ENCODE results near the gene VAV2.

Gene VAV2

DNA sequence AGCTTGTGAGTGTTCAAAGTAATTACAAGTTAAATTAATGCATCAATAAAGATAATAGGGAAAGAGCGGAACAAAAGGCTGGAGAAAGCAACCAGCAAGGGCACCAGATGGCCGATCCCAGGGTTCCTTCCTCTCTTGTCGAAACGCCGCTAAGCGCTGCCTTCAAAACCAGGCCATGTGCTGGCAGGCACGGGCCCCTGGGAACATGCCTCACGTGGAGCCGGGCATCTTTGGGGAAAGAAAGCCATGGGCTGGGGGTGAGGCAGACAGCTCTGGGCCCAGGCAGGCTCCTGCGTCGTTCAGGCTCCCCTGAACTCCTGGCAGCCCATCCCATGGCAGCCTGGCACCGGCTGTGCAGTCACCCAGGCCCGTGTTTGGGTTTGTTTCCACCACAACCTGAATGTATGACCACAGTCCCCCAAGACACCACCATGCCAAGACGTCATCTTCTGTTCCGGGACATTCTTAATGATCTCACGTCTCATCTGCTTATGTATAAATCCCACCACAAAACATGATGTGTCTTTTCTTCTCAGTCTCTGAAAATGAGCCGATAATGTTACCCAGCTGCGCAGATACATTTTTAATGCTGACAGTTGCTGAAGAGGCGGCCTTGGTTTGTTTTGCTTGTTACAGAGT, 143.5 kb downstream of the VAV2 start:
- DNase-seq, result no peak

DNA sequence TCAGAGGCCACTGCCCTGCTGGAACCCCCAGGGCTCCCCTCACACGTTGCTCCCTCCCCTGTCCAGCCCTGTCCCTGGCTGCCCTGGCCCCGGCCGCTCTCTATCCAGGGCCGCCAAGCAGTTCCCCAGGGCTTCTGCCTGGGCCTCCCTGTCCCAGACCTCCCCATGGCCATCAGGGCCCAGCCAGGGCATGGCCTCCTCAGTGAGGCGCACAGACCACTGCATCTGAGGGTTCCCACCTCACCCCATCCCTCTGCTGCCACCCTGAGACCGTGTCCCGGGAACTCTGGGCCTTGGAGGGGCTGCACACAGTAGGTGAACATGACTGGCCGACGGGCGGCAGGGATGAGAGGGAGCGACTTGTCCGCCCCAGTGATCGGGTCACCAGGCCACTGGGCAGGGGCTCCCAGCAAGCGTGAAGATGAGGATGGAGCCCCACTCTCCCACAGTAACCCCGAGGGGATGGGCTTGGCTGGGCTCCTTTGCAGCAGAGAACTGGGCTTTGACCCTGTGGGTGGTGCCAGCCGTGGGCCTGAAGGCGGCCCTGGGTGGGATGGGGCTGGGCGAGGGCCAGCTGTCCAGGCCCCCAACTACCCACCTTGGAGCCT, 145.5 kb downstream of the VAV2 start:
- DNase-seq, result no peak

DNA sequence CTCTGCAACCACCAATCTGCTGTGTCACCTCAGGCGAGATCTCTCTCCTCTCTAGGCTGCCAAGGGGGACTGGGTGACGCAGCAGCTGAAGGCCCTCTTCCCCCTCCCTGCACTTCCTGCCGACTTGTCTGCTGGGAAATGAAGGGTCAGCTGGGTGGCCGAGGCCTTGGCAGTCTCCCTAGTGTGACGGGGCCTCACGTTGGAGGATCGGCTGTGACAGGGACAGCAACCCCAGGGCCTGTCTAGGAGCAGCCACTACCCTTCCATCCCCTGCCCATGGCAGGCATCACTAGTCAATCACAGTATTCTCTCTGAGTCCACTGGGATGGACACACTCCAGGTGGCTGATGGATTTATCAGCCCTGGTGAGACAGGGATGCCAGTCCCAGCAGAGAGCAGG, 146.7 kb downstream of the VAV2 start:
- no peak for DNase-seq

DNA sequence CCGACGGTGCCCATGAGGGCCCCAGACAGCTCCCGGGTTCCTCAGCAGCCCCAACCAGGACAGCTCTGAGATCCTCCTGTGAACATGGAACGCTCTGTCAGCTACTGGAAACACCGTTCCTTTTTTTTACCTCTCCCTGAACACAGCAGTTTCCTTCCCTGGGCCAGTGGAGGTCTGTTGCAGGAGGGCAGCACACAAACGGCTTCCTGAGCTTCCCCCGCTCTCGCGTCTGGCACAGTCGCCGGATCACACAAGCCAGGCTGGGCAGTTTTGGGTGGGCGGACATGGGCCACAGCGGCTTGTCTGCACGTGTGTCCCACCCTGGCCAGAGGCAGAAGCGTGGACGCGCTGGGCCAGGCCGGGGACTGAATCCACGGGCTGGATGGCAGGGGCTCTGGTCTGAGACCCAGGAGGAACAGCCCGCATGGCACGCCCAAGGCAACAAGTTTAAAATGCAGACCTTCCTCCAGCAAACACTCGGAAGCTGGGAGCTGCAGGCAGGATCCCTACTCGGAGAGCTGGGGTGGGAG, 147.2 kb downstream of the VAV2 start:
- no peak for DNase-seq

DNA sequence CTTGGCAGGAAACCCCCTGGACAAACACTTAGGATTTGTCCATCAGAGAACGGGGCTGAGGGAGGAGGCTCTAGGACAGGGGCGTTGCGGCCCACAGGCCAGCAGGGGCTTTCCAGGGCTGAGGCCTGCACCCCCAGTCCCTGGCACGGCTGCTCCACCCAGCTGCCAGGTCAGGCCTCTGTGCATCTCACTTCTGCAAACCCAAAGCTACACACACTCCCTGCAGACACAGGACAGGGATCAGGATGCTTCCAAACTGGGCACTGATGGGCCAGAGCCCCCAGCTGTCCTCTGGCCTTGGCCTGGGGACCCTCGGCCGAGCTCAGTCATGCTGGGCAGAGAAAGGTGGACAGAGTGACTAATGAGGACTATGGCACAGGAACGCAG, 147.7 kb downstream of the VAV2 start:
- no peak for DNase-seq

- no peak for DNase-seq
Measured at GRCh38 chr9:133843751-133844397, 148.2 kb downstream of the VAV2 start.

DNA sequence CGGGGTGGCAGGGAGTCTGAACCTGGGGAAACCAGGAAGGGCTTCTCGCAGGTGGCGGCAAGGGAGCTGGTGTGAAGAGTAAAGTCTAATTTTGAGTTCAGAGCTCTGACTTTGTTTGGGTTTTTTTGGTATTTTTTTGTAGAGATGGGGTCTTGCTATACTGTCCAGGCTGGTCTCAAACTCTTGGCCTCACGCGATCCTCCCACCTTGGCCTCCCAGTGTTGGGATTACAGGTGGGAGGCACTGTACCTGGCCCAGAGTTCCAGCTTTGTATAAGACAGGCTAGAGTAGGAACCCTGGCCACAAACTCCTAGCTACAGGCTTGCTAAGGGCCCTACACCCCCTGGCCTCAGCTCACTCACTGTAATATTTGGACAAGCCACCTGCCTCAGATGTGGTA, 148.9 kb downstream of the VAV2 start:
- DNase-seq, result no peak

DNA sequence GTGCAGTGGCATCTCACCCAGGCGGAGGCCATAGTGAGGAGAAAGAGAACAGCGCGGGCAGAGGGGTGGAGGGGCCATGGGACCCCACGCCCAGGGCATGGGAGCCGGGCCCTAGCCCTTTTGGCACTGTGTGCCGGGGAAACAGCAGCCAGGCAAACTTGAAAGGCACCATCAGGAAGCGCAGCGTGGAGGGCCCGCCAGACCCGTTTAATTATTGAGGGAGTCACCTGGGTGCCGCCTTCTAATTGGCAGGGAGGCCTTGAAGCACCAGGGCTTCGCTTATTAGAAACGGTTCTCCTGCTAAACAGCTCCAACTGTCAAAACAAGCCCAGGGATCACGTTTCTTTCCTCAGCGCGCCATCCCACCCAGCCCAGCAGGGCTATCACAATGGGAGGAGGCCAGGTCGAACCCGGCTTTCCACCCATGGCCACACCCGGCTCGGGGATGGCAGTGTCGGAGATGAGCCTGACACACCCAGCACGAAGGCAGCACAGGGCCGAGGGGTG, 149.3 kb downstream of the VAV2 start:
- DNase-seq, result no peak

GRCh38 chr9:133842174-133842573, 149.9 kb downstream of the VAV2 start:
- DNase-seq, result no peak

- DNase-seq, result no peak
Measured at GRCh38 chr9:133841167-133841812, 150.8 kb downstream of the VAV2 start.

GRCh38 chr9:133839822-133840329, 152.2 kb downstream of the VAV2 start:
- DNase-seq, result no peak

DNA sequence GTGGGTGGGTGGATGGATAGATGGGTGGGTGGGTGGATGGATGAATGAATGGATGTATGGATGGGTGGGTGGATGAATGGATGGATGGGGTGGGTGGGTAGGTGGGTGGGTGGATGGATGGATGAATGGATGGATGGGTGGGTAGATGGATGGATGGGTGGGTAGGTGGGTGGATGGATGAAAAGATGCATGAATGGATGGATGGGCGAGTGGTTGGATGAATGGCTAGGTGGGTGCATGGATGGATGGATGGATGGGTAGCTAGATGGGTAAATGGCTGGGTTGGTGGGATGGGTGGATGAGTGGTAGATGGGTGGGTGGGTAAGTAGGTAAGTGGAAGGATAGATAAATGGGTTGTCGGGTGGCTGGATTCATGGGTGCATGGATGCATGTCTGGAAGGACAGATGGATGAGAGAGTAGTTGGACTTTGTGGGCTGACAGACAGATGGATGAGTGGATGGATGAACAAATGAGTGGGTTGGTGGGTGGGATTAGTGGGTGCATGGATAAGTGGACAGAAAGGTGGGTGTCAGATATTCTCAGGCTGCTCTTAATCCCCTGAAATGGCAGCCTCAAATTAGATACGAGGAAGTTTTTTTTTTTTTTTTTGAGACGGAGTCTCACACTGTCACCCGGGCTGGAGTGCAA, 153.1 kb downstream of the VAV2 start:
- no peak for DNase-seq

DNA sequence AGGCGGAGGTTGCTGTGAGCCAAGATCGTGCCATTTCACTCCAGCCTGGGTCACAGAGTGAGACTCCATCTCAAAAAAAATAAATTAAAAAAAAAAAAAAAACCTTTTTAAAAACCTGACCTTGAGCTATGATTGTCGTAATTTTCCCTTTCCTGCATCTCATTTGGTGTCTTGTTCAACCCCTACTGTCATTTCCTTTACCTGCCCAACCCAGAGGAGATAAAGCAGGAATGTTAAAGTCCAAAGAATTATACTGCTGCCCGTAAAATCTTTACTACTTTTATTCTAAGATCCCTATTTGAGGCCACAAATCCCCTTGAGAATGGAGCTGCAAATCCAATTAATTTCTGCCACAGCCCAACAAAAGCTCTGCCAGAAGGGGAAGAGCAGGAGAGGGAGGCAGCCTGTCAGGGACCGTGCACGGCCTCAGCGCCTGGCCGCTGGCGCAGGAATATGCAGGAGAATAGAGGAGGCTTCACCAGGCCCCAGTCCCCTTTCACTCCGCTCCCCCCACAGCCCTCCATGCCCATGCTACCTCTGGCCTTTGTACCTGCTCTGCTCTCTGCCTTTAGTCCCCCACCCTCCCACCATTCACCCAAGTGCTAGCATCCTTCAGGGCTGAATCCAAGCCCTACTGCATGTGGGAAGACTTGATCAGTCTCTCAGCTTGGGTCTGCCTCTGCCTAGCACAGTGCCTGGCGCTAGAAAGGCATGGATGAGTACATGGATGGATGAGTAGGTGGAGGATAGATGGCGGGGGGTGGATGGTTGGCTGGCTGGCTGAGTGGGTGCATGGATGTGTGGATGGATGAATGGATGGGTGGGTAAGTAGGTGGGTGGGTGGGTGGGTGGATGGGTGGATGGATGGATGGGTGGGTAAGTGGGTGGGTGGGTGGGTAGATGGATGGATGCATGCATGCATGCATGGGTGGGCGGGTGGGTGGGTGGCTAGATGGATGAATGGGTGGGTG, 154.2 kb downstream of the VAV2 start:
- DNase-seq, result no peak

DNA sequence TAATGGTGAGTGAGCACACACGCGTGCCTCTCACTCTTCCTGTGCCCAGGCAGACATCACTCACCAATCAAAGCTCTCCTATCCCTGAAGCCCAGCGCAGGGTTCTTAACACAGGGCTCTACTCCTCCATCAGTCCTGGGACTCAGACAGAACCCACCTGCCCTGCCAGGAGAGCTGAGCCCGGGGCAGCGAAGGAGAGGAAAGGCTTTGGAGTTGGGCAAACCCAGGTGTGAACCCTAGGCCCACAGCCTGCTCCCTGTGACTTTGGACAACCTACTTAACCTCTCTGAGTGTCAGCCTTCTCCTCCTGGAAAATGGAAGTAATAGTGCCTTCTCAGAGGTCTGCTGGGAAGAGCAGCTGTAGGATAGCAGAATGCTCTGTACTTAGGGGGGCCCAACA, 155.3 kb downstream of the VAV2 start:
- no peak for DNase-seq

DNA sequence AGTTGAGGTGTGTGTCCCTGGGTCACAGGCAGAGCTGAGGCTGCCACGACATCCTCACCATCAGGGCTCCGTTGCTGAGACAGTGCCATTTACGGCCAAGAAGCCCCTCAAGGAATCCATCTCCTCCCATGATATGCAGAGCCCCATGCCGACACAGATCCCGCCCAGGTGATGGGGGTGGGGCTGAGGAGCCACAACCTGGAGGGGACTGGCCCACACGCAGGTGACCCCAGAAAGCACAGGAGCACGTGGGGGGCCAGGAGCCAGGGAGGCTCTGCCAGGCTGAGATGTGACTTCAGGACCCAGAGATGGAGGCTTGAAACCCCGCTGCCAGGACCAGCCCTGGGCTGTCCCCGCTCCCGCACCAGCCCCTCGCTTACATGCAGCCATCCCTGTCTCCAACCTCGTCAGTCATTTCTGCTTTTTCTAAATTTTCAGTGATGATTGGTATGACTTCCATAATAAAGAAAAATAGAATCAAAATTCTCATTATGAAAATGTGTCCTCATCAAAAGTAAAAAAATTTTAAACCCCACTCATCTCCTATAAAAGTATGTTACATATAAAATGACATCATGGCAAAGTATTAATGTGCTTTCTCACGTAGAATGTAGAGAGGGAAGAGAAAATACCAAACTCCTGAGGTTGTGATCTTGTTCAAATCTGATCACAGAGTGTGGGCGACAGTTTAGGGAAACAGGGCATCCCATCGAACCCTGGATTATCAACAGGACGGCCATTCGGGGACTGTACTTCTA, 155.9 kb downstream of the VAV2 start:
- DNase-seq, result no peak

GRCh38 chr9:133835262-133835901, 156.7 kb downstream of the VAV2 start:
- no peak for DNase-seq

GRCh38 chr9:133834080-133834976, 157.8 kb downstream of the VAV2 start:
- no peak for DNase-seq

DNA sequence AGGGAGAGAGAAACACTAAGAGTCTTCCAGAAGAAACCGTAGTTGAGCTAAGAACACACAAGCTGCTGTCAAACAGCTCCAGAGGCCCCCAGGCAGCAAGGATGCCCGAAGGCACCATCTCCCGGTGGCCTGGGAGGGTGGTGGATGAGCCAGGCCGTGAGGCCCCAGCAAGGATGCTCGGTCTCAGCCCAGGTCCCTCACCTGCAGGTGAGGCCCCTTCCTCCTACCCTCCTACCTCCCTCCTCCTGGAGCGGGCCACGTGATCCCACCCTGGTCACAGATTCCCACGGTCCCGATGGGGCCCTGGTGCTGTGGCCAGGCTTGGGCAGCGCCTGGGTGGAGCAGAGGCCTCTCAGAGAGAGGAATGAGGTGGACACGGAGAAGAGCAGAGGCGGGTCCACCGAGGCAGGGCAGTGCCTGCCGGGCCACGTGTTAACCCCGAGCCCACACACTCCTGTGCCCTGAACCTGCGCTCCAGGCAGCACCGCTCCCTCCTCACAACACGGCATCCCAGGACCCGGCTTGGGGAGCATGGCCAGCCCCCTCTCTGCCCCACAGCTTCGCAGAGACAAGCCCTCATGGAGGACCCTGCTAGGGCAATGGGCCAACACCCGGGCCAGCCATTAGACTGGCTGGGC, 158.6 kb downstream of the VAV2 start:
- no peak for DNase-seq

DNA sequence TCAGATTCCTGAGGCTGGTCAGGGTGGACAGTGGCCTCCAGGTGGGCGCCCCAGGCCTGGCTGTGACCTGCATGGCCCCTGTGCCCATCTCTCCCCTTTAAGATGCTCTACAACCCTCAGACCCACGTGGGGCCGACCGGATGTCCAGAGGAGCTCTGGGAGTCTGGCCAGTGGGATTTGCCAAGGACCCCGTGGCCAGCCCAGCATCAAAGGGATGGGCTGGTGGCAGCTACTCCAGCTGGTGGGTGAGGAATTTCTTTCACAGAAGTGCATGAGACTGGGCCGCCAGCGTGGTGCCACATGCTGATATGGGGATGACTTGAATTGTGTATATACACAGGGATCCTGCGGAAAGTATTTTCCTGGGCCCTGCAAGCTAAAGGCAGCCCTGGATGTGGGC, 159.2 kb downstream of the VAV2 start:
- DNase-seq, result no peak

Data from activated CD4-positive, alpha-beta T cell treated with anti-CD3 and anti-CD28 coated beads, Interleukin-2, Interleukin-6, amounts not matched to agents 100 ng/mL and 50 ng/mL, durations not matched to agents 16 hours and 8 hours (primary cell).